OCI-LY1 (cell line): Measurements from ENCODE around the gene SUFU.

Source experiments
- H2AFZ ChIP-seq: fragments of 200-600 bp; sonication (generic), shearing (Covaris generic); 2 replicates; pipeline ENCODE4 v1.6.0; 2014; ENCODE audit warnings: antibody characterized with exemption, mild to moderate bottlenecking, low read length
- H3F3A ChIP-seq: fragments of 200-600 bp; sonication (generic), shearing (Covaris generic); 2 replicates; pipeline ENCODE4 v1.6.0; 2014; ENCODE audit warnings: mild to moderate bottlenecking, antibody characterized with exemption, low read length, moderate library complexity; ENCODE audit not compliant: insufficient read depth
- H3K27ac ChIP-seq: fragments of 200-600 bp; sonication (generic); 2 replicates; pipeline ENCODE4 v1.5.1; 2014; ENCODE audit warnings: low read length, mixed run types, mild to moderate bottlenecking, low read depth; ENCODE audit not compliant: poor library complexity, severe bottlenecking
- H3K27me3 ChIP-seq: fragments of 200-600 bp; sonication (generic); 2 replicates; pipeline ENCODE4 v1.6.0; 2014; ENCODE audit warnings: antibody characterized with exemption, mild to moderate bottlenecking, low read length, moderate library complexity; ENCODE audit not compliant: insufficient read depth
- H3K36me3 ChIP-seq: fragments of 200-600 bp; sonication (generic); 2 replicates; pipeline ENCODE4 v1.6.1; 2014; ENCODE audit warnings: mild to moderate bottlenecking, antibody characterized with exemption, low read length, moderate library complexity, mixed read lengths; ENCODE audit not compliant: insufficient read depth
- H3K4me1 ChIP-seq: fragments of 200-600 bp; sonication (generic); 2 replicates; pipeline ENCODE4 v1.5.1; 2014; ENCODE audit warnings: mild to moderate bottlenecking, low read length, moderate library complexity; ENCODE audit not compliant: insufficient read depth, severe bottlenecking
- H3K4me2 ChIP-seq: fragments of 200-600 bp; sonication (generic), shearing (Covaris generic); 2 replicates; pipeline ENCODE4 v1.6.1; 2014; ENCODE audit warnings: low read length
- H3K4me3 ChIP-seq: fragments of 200-600 bp; sonication (generic); 2 replicates; pipeline ENCODE4 v1.5.1; 2014; ENCODE audit warnings: low read length, low read depth, mild to moderate bottlenecking, mixed read lengths; ENCODE audit not compliant: poor library complexity, severe bottlenecking
- H3K79me2 ChIP-seq: fragments of 200-600 bp; shearing (Covaris generic); 2 replicates; pipeline ENCODE4 v1.6.1; 2016; ENCODE audit warnings: mixed run types, low read length, mixed read lengths; ENCODE audit not compliant: insufficient read depth
- H3K9ac ChIP-seq: fragments of 200-600 bp; sonication (generic), shearing (Covaris generic); 2 replicates; pipeline ENCODE4 v1.6.1; 2014; ENCODE audit warnings: mild to moderate bottlenecking, low read length, mixed read lengths
- H3K9me2 ChIP-seq: fragments of 200-600 bp; sonication (generic), shearing (Covaris generic); 2 replicates; pipeline ENCODE4 v1.6.1; 2014; ENCODE audit warnings: low read depth, mild to moderate bottlenecking, low read length, mixed read lengths
- H3K9me3 ChIP-seq: fragments of 200-600 bp; shearing (Covaris generic); 2 replicates; pipeline ENCODE4 v1.6.1; 2014; ENCODE audit warnings: low read length, mixed read lengths
- H4K20me1 ChIP-seq: fragments of 200-600 bp; sonication (generic), shearing (Covaris generic); 2 replicates; pipeline ENCODE4 v1.6.0; 2016; ENCODE audit warnings: mild to moderate bottlenecking, low read length; ENCODE audit not compliant: insufficient read depth
- EZH2 ChIP-seq: fragments of 200-600 bp; sonication (generic), shearing (Covaris generic); IDR thresholded peaks from 2 replicates; pipeline ENCODE4 v1.8.0; 2017; ENCODE audit warnings: borderline replicate concordance, mixed run types, mild to moderate bottlenecking, antibody characterized with exemption, low read length, moderate library complexity, mixed read lengths
- TF ChIP-seq, protein P1 (sequence below): fragments of 200-600 bp; sonication (generic), shearing (Covaris generic); IDR thresholded peaks from 2 replicates; pipeline ENCODE4 v1.5.1; 2017; ENCODE audit warnings: mild to moderate bottlenecking, antibody characterized with exemption, low read length, moderate library complexity, mixed read lengths

SUFU gene

DNA sequence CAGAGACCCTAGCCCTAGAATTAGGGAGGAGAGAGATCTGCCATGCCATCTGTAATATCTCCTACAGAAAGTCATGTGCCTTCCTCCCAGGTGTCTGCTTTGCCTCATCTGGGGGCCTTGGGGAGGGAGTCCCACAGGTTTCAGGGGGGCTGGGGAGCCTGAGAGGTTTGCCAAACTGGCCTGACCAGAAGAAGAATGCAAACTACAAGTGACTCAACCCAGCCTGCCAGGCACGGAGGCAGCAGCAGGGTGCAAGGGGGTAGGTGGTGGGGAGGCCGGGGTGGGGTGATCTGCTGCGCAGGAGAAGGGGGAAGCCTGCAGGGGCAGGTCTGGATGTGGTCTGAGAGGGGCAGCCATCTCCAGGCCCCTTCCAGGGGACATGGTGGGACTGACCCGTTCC is 130.9 kb downstream of the SUFU start:
- Histone ChIP-seq H3K36me3 (no peaks in the 10 kb centered on the region), H3K4me3 (no peak overlapping the region), H3K9ac (no peak overlapping the region), H3K27ac (no peak overlapping the region), H3K27me3 (no peaks in the 10 kb centered on the region), H3K9me3 (no peaks in the 10 kb centered on the region), H3K4me1 (peaks cover 9% of the 10 kb centered on the region), H3K79me2 (no peaks in the 10 kb centered on the region), H4K20me1 (no peaks in the 10 kb centered on the region), H2AFZ (no peak overlapping the region), H3F3A (no peaks in the 10 kb centered on the region), H3K9me2 (no peaks in the 10 kb centered on the region), H3K4me2 (no peak overlapping the region)
- TF ChIP-seq EZH2: no peak
- TF ChIP-seq, protein P1, sequence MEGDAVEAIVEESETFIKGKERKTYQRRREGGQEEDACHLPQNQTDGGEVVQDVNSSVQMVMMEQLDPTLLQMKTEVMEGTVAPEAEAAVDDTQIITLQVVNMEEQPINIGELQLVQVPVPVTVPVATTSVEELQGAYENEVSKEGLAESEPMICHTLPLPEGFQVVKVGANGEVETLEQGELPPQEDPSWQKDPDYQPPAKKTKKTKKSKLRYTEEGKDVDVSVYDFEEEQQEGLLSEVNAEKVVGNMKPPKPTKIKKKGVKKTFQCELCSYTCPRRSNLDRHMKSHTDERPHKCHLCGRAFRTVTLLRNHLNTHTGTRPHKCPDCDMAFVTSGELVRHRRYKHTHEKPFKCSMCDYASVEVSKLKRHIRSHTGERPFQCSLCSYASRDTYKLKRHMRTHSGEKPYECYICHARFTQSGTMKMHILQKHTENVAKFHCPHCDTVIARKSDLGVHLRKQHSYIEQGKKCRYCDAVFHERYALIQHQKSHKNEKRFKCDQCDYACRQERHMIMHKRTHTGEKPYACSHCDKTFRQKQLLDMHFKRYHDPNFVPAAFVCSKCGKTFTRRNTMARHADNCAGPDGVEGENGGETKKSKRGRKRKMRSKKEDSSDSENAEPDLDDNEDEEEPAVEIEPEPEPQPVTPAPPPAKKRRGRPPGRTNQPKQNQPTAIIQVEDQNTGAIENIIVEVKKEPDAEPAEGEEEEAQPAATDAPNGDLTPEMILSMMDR: no peak

DNA sequence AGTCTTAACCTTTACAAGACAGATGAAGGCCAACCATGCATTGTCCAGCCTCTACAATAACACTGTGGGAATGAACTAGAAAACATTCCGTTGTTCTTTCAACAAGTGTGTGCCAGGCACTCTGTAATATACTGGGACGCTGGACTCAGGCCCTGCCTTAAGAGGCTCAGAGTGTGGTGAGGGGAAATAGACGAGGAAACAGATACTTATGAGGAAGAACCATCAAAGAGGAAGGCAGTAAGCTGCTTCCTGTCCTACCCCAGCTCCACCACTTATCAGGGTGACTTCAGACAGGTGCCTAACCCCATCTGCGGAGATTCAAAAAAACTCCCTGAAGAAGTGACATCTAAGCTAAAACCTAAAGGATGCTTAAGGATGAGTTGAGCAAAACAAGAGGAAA is 131.6 kb downstream of the SUFU start:
- no peak overlapping the region for H3K27ac ChIP-seq
- H3F3A ChIP-seq: no peaks in the 10 kb centered on the region
- H3K4me2 ChIP-seq: no peak overlapping the region
- H3K36me3 ChIP-seq: no peaks in the 10 kb centered on the region
- no peak overlapping the region for H3K4me3 ChIP-seq
- no peak overlapping the region for H2AFZ ChIP-seq
- H3K4me1 ChIP-seq: peaks cover 9% of the 10 kb centered on the region
- TF ChIP-seq, protein P1: no peak
- TF ChIP-seq EZH2: no peak
- H4K20me1 ChIP-seq: no peaks in the 10 kb centered on the region
- H3K9ac ChIP-seq: no peak overlapping the region
- no peaks in the 10 kb centered on the region for H3K27me3 ChIP-seq
- H3K9me2 ChIP-seq: no peaks in the 10 kb centered on the region
- no peaks in the 10 kb centered on the region for H3K9me3 ChIP-seq
- no peaks in the 10 kb centered on the region for H3K79me2 ChIP-seq

DNA sequence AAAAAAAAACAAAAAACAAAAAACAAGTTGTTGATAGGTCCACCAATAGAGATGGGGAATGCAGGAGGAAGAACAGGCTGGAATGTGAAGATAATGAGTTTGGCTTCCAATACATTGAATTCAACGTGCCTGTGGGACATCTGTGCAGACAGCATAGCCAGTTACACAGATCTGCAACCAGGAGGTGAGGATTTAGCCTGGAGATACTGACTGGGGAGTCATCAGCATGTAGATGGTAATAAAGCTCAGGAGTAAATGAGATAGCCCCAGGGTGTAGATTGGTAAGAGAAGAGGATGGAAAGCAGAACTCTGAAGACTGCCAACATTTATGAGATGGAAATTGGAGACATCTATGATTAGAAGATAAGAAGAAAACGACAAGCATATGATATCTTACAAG is 135.8 kb downstream of the SUFU start:
- H3F3A ChIP-seq: no peaks in the 10 kb centered on the region
- H3K36me3 ChIP-seq: no peaks in the 10 kb centered on the region
- H3K27ac ChIP-seq: no peak overlapping the region
- no peak overlapping the region for H2AFZ ChIP-seq
- H3K4me1 ChIP-seq: peaks cover 9% of the 10 kb centered on the region
- TF ChIP-seq, protein P1: no peak
- no peak for TF ChIP-seq EZH2
- H3K4me3 ChIP-seq: no peak overlapping the region
- H3K79me2 ChIP-seq: no peaks in the 10 kb centered on the region
- H3K27me3 ChIP-seq: no peaks in the 10 kb centered on the region
- H3K9me3 ChIP-seq: no peaks in the 10 kb centered on the region
- no peaks in the 10 kb centered on the region for H4K20me1 ChIP-seq
- H3K9ac ChIP-seq: no peak overlapping the region
- H3K4me2 ChIP-seq: no peak overlapping the region
- no peaks in the 10 kb centered on the region for H3K9me2 ChIP-seq
